Kidney epithelial cell (primary cell): Measurements from ENCODE around the gene TINAGL1. TPM values are rescaled to one million over a fixed set of nuclear protein-coding genes. Genes with fewer than 3 reads are reported as not detected.

Source experiments
- DNase-seq: peaks from one replicate; pipeline ENCODE4 v3.0.0-alpha.2; 2010; ENCODE audit warnings: low read depth
- H3K27me3 ChIP-seq: 2 replicates; pipeline ENCODE4 v1.6.0; 2011; ENCODE audit warnings: low read length; ENCODE audit not compliant: control insufficient read depth, insufficient read depth
- H3K36me3 ChIP-seq: 2 replicates; pipeline ENCODE4 v1.5.1; 2011; ENCODE audit warnings: low read length; ENCODE audit not compliant: control insufficient read depth, insufficient read depth
- H3K4me3 ChIP-seq: 2 replicates; pipeline ENCODE4 v1.5.1; 2011; ENCODE audit warnings: low read depth, mild to moderate bottlenecking, control low read depth, low read length
- CTCF ChIP-seq: IDR thresholded peaks from 2 replicates; pipeline ENCODE4 v1.5.1; 2011; ENCODE audit warnings: mild to moderate bottlenecking, moderate library complexity, low read length, control low read depth, inconsistent platforms; ENCODE audit not compliant: insufficient read depth, poor library complexity, severe bottlenecking
- total RNA-seq: library from RNA; depleted of rRNA; stranded (reverse); fragments of >200 nt; gene quantifications from 2 replicates; pipeline ENCODE4 v1.2.3, GENCODE V29; 2015

Gene TINAGL1
- total RNA-seq, 1 donor from 2014 or later: 140 TPM

GRCh38 chr1:31615939-31616338 is 39.6 kb downstream of the TINAGL1 start:
- Histone ChIP-seq H3K4me3 (no peak overlapping the region), H3K36me3 (no peaks in the 10 kb centered on the region), H3K27me3 (peaks cover 28% of the 10 kb centered on the region)
- no peak for DNase-seq
- TF ChIP-seq CTCF: no peak

GRCh38 chr1:31617218-31617915 is 41.1 kb downstream of the TINAGL1 start, which contains the start of gene HCRTR1:
Gene HCRTR1, plus strand, starts transcription at chr1:31617689. Its CDS starts 1,504 bp downstream, at chr1:31619193.
- no peak for TF ChIP-seq CTCF
- no peak for DNase-seq
- Histone ChIP-seq H3K4me3 (peak within 1 kb of the TSS; percentile 46), H3K36me3 (no peaks in the 10 kb centered on the region), H3K27me3 (peaks cover 28% of the 10 kb centered on the region)

GRCh38 chr1:31617916-31618746 is 41.8 kb downstream of the TINAGL1 start:
- peak; percentile 96 for TF ChIP-seq CTCF
- H3K36me3 ChIP-seq: no peaks in the 10 kb centered on the region
- DNase-seq: no peak
- H3K4me3 ChIP-seq: peak overlapping the region; percentile 46
- H3K27me3 ChIP-seq: peaks cover 28% of the 10 kb centered on the region

- Histone ChIP-seq H3K27me3 (peaks cover 28% of the 10 kb centered on the region), H3K4me3 (no peak overlapping the region)
- DNase-seq: no peak
Observed at GRCh38 chr1:31618916-31619846, 42.9 kb downstream of the TINAGL1 start.

More at GRCh38 chr1:31618916-31619846, 42.9 kb downstream of the TINAGL1 start:
- no peak for TF ChIP-seq CTCF
- H3K36me3 ChIP-seq: no peaks in the 10 kb centered on the region
